Body of pancreas (tissue), 4 donors: Measurements from ENCODE around the gene UGT2A1.

Experiments used
- CTCF ChIP-seq, 7 experiments: fragments of 450-650 bp in 4 of 7; fragments of 200-600 bp in 3 of 7; sonication (generic) in 3 of 7; IDR thresholded peaks; one replicate each; pipeline ENCODE4 v1.5.1; 2016 to 2019; ENCODE audit warnings: antibody characterized with exemption in 7 of 7
- POLR2A ChIP-seq, 3 donors: fragments of 450-650 bp; IDR thresholded peaks; one replicate each; pipeline ENCODE4 v1.6.1; 2016; ENCODE audit warnings: antibody characterized with exemption in 3 of 3, mild to moderate bottlenecking in 2 of 3

- TF ChIP-seq CTCF (IDR thresholded peaks at IDR 0.05), result no peak
- TF ChIP-seq POLR2A (IDR thresholded peaks at IDR 0.05), result no peak
Measured at GRCh38 chr4:69546134-69546765, 106.8 kb downstream of the UGT2A1 start.
